NB4 (cell line): ENCODE measurements around the gene HHIPL1.

Source experiments
- CTCF ChIP-seq: IDR thresholded peaks from one replicate; pipeline ENCODE4 v1.5.1; 2012; ENCODE audit warnings: low read depth, low read length
- MAX ChIP-seq: IDR thresholded peaks from 2 replicates; pipeline ENCODE4 v1.6.1; 2011; ENCODE audit warnings: low read depth, low read length
- MYC ChIP-seq: IDR thresholded peaks from 2 replicates; pipeline ENCODE4 v1.6.1; 2011; ENCODE audit warnings: low read depth, low read length
- POLR2A ChIP-seq: IDR thresholded peaks from 2 replicates; pipeline ENCODE4 v1.6.1; 2011; ENCODE audit warnings: mild to moderate bottlenecking; ENCODE audit not compliant: insufficient read length; ENCODE audit errors: extremely low read depth

GRCh38 chr14:99657645-99658155 is 12.8 kb downstream of the HHIPL1 start:
- no peak for TF ChIP-seq CTCF
- TF ChIP-seq MYC = no peak
- no peak for TF ChIP-seq POLR2A
- TF ChIP-seq MAX = no peak
